Transverse colon (tissue), 4 donors: Measurements from ENCODE around the gene IDUA. TPM values are rescaled to one million over a fixed set of nuclear protein-coding genes. Genes with fewer than 3 reads are reported as not detected.

Experiments used
- DNase-seq: peaks from one replicate; pipeline ENCODE4 v3.0.0-alpha.2; 2019
- H3K27ac ChIP-seq, 4 donors: fragments of 200-600 bp; sonication (generic); 2 replicates each; pipeline ENCODE4 v1.5.1; 2016 to 2018; ENCODE audit warnings: inconsistent platforms in 4 of 4
- H3K27me3 ChIP-seq: fragments of 200-600 bp; sonication (generic); 2 replicates; pipeline ENCODE4 v1.5.1; 2017; ENCODE audit warnings: inconsistent platforms
- H3K36me3 ChIP-seq, 4 donors: fragments of 200-600 bp; sonication (generic); 2 replicates each; pipeline ENCODE4 v1.5.1; 2017 to 2019; ENCODE audit warnings: inconsistent platforms in 4 of 4
- H3K4me1 ChIP-seq, 4 donors: fragments of 200-600 bp; sonication (generic); 2 replicates each; pipeline ENCODE4 v1.5.1; 2017 to 2020; ENCODE audit warnings: inconsistent platforms in 4 of 4
- H3K4me3 ChIP-seq, 4 donors: fragments of 200-600 bp; sonication (generic); 1 replicate in 1 of 4; 2 replicates in 3 of 4; pipeline versions ENCODE4 v1.5.1 to v1.6.1; 2017 to 2019; ENCODE audit warnings: inconsistent platforms in 4 of 4
- H3K9me3 ChIP-seq, 2 donors: fragments of 200-600 bp; sonication (generic); 2 replicates each; pipeline ENCODE4 v1.5.1; 2017 to 2019; ENCODE audit warnings: inconsistent platforms in 2 of 2
- CTCF ChIP-seq, 5 experiments: fragments of 200-600 bp in 3 of 5; fragments of 450-650 bp in 2 of 5; sonication (generic) in 3 of 5; IDR thresholded peaks; 1 replicate in 2 of 5; 2 replicates in 3 of 5; pipeline ENCODE4 v1.5.1; 2016 to 2017; ENCODE audit warnings: antibody characterized with exemption in 5 of 5, inconsistent platforms in 3 of 5, mild to moderate bottlenecking in 2 of 5, moderate library complexity in 1 of 5
- EP300 ChIP-seq: sonication (generic); formaldehyde crosslinking; IDR thresholded peaks from one replicate; pipeline ENCODE4 v1.6.1; 2017; ENCODE audit warnings: antibody characterized with exemption, low read depth
- POLR2A ChIP-seq: fragments of 450-650 bp; IDR thresholded peaks from one replicate; pipeline ENCODE4 v1.6.1; 2016; ENCODE audit warnings: antibody characterized with exemption, mild to moderate bottlenecking, moderate library complexity
- POLR2AphosphoS5 ChIP-seq, 3 donors: sonication (generic); formaldehyde crosslinking; IDR thresholded peaks; one replicate each; pipeline ENCODE4 v1.6.1; 2016; ENCODE audit warnings: antibody characterized with exemption in 3 of 3
- WGBS, 2 donors: methylation state at CpG; one replicate each; pipeline ENCODE4 v1.1.5; 2018; ENCODE audit warnings: low coverage in 1 of 2; 5-methylcytosine and 5-hydroxymethylcytosine counted together
- in situ Hi-C, 4 donors: fragments of 200-750 bp; cut with MboI; loops; one replicate each; pipeline versions ENCODE4 v1.15.0 to v1.15.1; 2017; ENCODE audit warnings: low sequenced_read_pairs in 3 of 4, low pct_ligation_motif_present in 1 of 4, low pct_unique_long_range_greater_than_20kb in 1 of 4
- intact Hi-C: fragments of 100-400 bp; cut with DNase I; formaldehyde crosslinking; loops from one replicate; pipeline ENCODE4 v1.15.1; 2023; ENCODE audit warnings: low total_unique reads
- total RNA-seq, 4 donors: library from RNA; depleted of rRNA; stranded (reverse); fragments of >200 nt; gene quantifications; one replicate each; pipeline ENCODE4 v1.1.0, GENCODE V29; 2016

The IDUA gene
- total RNA-seq, 4 donors from 2014 or later = 25.9 to 78.6 (median 40.4) TPM

GRCh38 chr4:1015179-1015578 lies 28.3 kb downstream of the IDUA start:
- no peak overlapping the region for H3K4me3 ChIP-seq
- peaks cover 13 to 21% (median 17%) of the 10 kb centered on the region in 4 donors for H3K4me1 ChIP-seq
- no peak overlapping the region for H3K27ac ChIP-seq
- no peaks in the 10 kb centered on the region for H3K27me3 ChIP-seq
- in situ Hi-C loops = no loop called here
- DNase-seq = no peak
- TF ChIP-seq POLR2A (no peak), CTCF (IDR thresholded peaks at IDR 0.05) (no peak), POLR2AphosphoS5 (IDR thresholded peaks at IDR 0.05) (no peak), EP300 (no peak)
- H3K36me3 ChIP-seq = no peaks in the 10 kb centered on the region
- no peaks in the 10 kb centered on the region for H3K9me3 ChIP-seq
- 91% methylated on average over 8 of the region's 8 CpGs; no CpG with 5 or more reads in 1 of the 2 donors for WGBS, 2 donors
- intact Hi-C loops = no loop called here

DNA sequence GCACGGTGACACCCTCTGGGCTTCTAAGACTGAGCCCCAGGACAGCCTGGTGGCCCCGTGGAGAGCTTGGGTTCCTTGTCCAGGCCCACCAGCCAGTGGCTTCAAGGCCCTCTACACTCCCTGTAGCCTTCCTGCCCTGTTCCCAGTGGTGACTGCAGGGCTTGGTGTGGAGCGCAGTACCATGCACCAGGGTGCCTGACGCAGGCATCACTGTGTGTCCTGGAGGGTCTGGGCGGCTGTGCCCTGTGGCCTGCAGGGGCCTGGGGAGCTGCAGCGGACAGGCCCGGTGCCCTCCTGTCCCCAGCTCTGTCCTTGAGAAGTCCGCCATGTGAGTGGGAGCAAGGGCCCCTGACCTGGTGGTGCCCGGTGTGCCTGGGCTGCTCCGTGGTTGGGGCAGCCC lies 28.9 kb downstream of the IDUA start:
- DNase-seq = no peak
- in situ Hi-C loops = no loop called here
- intact Hi-C loops = no loop called here
- no peak for TF ChIP-seq POLR2A
- TF ChIP-seq EP300 = no peak
- no peak for TF ChIP-seq CTCF (IDR thresholded peaks at IDR 0.05)
- TF ChIP-seq POLR2AphosphoS5 (IDR thresholded peaks at IDR 0.05) = no peak
- H3K4me1 ChIP-seq = peaks cover 7 to 15% (median 11%) of the 10 kb centered on the region in 4 donors
- H3K36me3 ChIP-seq = no peaks in the 10 kb centered on the region
- no peak overlapping the region for H3K4me3 ChIP-seq
- no peaks in the 10 kb centered on the region for H3K27me3 ChIP-seq
- H3K9me3 ChIP-seq = no peaks in the 10 kb centered on the region
- 93% methylated on average over 9 of the region's 10 CpGs; no CpG with 5 or more reads in 1 of the 2 donors for whole genome bisulfite sequencing, 2 donors
- H3K27ac ChIP-seq = no peak overlapping the region

DNA sequence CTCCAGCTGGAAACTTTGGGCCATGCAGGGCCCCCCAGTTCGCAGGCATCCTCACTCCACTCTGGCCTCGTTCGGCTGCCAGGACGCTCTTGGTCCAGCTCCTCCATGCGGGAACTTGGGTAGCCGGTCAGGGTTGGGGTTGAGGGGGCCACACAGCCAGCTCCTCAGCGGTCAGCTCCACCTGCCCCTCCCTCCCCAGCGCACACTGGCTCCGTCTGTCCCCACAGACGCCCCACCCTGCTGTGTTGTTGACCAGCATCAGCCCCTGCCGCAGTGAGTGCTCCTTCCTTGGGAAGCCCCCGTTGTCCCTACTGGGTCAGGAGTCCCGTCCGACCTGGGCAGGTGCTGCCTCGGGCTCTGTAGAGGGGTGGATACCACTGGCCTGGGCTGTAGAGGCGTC lies 30.4 kb downstream of the IDUA start:
- peaks cover 5 to 16% (median 11%) of the 10 kb centered on the region in 4 donors for H3K4me1 ChIP-seq
- H3K9me3 ChIP-seq = no peaks in the 10 kb centered on the region
- intact Hi-C loops = no loop called here
- WGBS, 2 donors = 97% methylated on average over 11 of the region's 16 CpGs; no CpG with 5 or more reads in 1 of the 2 donors
- no peak for TF ChIP-seq EP300
- no peak for TF ChIP-seq POLR2A
- TF ChIP-seq CTCF (IDR thresholded peaks at IDR 0.05) = no peak
- TF ChIP-seq POLR2AphosphoS5 (IDR thresholded peaks at IDR 0.05) = no peak
- no peak overlapping the region for H3K4me3 ChIP-seq
- no peak overlapping the region for H3K27ac ChIP-seq
- H3K27me3 ChIP-seq = no peaks in the 10 kb centered on the region
- no peak for DNase-seq
- no peaks in the 10 kb centered on the region for H3K36me3 ChIP-seq
- in situ Hi-C loops = no loop called here

GRCh38 chr4:1017706-1018105 lies 30.9 kb downstream of the IDUA start:
- in situ Hi-C loops (no loop called here), intact Hi-C loops (no loop called here)
- peaks cover 5 to 16% (median 11%) of the 10 kb centered on the region in 4 donors for H3K4me1 ChIP-seq
- no peaks in the 10 kb centered on the region for H3K9me3 ChIP-seq
- no peak overlapping the region for H3K27ac ChIP-seq
- H3K4me3 ChIP-seq = no peak overlapping the region
- no peaks in the 10 kb centered on the region for H3K27me3 ChIP-seq
- no peaks in the 10 kb centered on the region for H3K36me3 ChIP-seq
- TF ChIP-seq CTCF (IDR thresholded peaks at IDR 0.05) (no peak), EP300 (no peak), POLR2A (no peak), POLR2AphosphoS5 (IDR thresholded peaks at IDR 0.05) (no peak)
- 89% methylated on average over 10 of the region's 15 CpGs; no CpG with 5 or more reads in 1 of the 2 donors for WGBS, 2 donors
- no peak for DNase-seq
